ENCODE measurements around the gene BCAS4. TPM values are rescaled to one million over a fixed set of nuclear protein-coding genes. Genes with fewer than 3 reads are reported as not detected.

The BCAS4 gene
- total RNA-seq, 1 donor from 2014 or later: 46.7 TPM

GRCh38 chr20:50903353-50904051 is 108.6 kb downstream of the BCAS4 start:
- Mint-ChIP-seq H3K9me3 (no peaks in the 10 kb centered on the region), H3K4me1 (peaks cover 49% of the 10 kb centered on the region), H3K36me3 (ENCODE audit: low read depth) (peaks cover 62% of the 10 kb centered on the region), H3K4me3 (no peak overlapping the region), H3K27me3 (no peaks in the 10 kb centered on the region), H3K27ac (no peak overlapping the region)
- no peak for TF ChIP-seq CTCF (IDR thresholded peaks at IDR 0.05)
- ATAC-seq (ENCODE audit: low read depth): no peak
- ChIA-PET CTCF (interaction anchor here (0.6 to 2.0 kb wide), 5 partner anchors 26 to 123 kb away, joined by 3 to 8 read pairs (median 5); partner anchors contain the start of gene BCAS4), POLR2A (interaction anchor here (0.6 to 1.6 kb wide), 4 partner anchors 16 to 51 kb away, joined by 3 to 5 read pairs (median 4); no protein-coding TSS in a partner anchor)
- no peak for DNase-seq
- intact Hi-C loops (cut with micrococcal nuclease): loop anchor here (5.0 kb wide), 1 partner anchor 41 kb away; no protein-coding TSS in a partner anchor

GRCh38 chr20:50904067-50904570 is 109.3 kb downstream of the BCAS4 start:
- Mint-ChIP-seq H3K27ac (peak overlapping the region; percentile 30), H3K4me1 (peaks cover 49% of the 10 kb centered on the region), H3K27me3 (no peaks in the 10 kb centered on the region), H3K4me3 (no peak overlapping the region), H3K9me3 (no peaks in the 10 kb centered on the region), H3K36me3 (ENCODE audit: low read depth) (peaks cover 62% of the 10 kb centered on the region)
- DNase-seq (no peak), ATAC-seq (ENCODE audit: low read depth) (no peak)
- intact Hi-C loops (cut with micrococcal nuclease): loop anchor here (5.0 kb wide), 1 partner anchor 42 kb away; no protein-coding TSS in a partner anchor
- TF ChIP-seq CTCF (IDR thresholded peaks at IDR 0.05): no peak
- CTCF ChIA-PET: interaction anchor here (2.0 kb wide), 1 partner anchor 25 kb away, joined by 8 read pairs; no protein-coding TSS in a partner anchor
- POLR2A ChIA-PET: interaction anchor here (1.0 kb wide), 1 partner anchor 22 kb away, joined by 4 read pairs; no protein-coding TSS in a partner anchor

GRCh38 chr20:50909413-50909812 is 114.6 kb downstream of the BCAS4 start:
- Mint-ChIP-seq H3K4me1 (peaks cover 66% of the 10 kb centered on the region), H3K27ac (no peak overlapping the region), H3K4me3 (peak overlapping the region; percentile 9), H3K27me3 (no peaks in the 10 kb centered on the region), H3K9me3 (no peaks in the 10 kb centered on the region), H3K36me3 (ENCODE audit: low read depth) (peaks cover 37% of the 10 kb centered on the region)
- no peak for TF ChIP-seq CTCF (IDR thresholded peaks at IDR 0.05)
- DNase-seq (no peak), ATAC-seq (ENCODE audit: low read depth) (peak; percentile 28)
- POLR2A ChIA-PET: interaction anchor here (0.7 kb wide), 1 partner anchor 72 kb away, joined by 13 read pairs; no protein-coding TSS in a partner anchor
- intact Hi-C loops (cut with micrococcal nuclease): no loop called here
- CTCF ChIA-PET: interaction anchor here (1.8 to 2.0 kb wide), 2 partner anchors 20 to 115 kb away, joined by 9 read pairs; partner anchors contain the start of gene BCAS4

GRCh38 chr20:50911030-50911429 is 116.2 kb downstream of the BCAS4 start:
- H3K9me3 Mint-ChIP-seq: no peaks in the 10 kb centered on the region
- DNase-seq (no peak), ATAC-seq (ENCODE audit: low read depth) (no peak)
- no peak overlapping the region for H3K4me3 Mint-ChIP-seq
- peaks cover 66% of the 10 kb centered on the region for H3K4me1 Mint-ChIP-seq
- peak overlapping the region; percentile 68 for H3K27ac Mint-ChIP-seq
- TF ChIP-seq CTCF (IDR thresholded peaks at IDR 0.05): no peak
- ChIA-PET POLR2A (interaction anchor here (1.6 to 2.6 kb wide), 2 partner anchors 20 to 117 kb away, joined by 5 to 8 read pairs; partner anchors contain the start of genes ADNP and BCAS4), CTCF (interaction anchor here (1.4 kb wide), 1 partner anchor 20 kb away, joined by 3 read pairs; the partner anchor contains the start of gene ADNP)
- intact Hi-C loops (cut with micrococcal nuclease): no loop called here
- peaks cover 40% of the 10 kb centered on the region for H3K36me3 Mint-ChIP-seq (ENCODE audit: low read depth)
- no peaks in the 10 kb centered on the region for H3K27me3 Mint-ChIP-seq

- ChIA-PET POLR2A (interaction anchor here (0.6 to 2.6 kb wide), 8 partner anchors 9 to 120 kb away, joined by 3 to 8 read pairs (median 4); partner anchors contain the start of genes ADNP, BCAS4, DPM1 and MOCS3), CTCF (interaction anchor here (0.7 to 1.4 kb wide), 4 partner anchors 17 to 121 kb away, joined by 3 to 4 read pairs (median 3); partner anchors contain the start of genes ADNP and BCAS4)
- H3K27ac Mint-ChIP-seq: peak overlapping the region; percentile 74
- DNase-seq (no peak), ATAC-seq (ENCODE audit: low read depth) (peak; percentile 37)
- no peaks in the 10 kb centered on the region for H3K27me3 Mint-ChIP-seq
- TF ChIP-seq CTCF (IDR thresholded peaks at IDR 0.05): no peak
- intact Hi-C loops (cut with micrococcal nuclease): no loop called here
- H3K4me1 Mint-ChIP-seq: peaks cover 69% of the 10 kb centered on the region
- H3K36me3 Mint-ChIP-seq (ENCODE audit: low read depth): peaks cover 44% of the 10 kb centered on the region
- H3K9me3 Mint-ChIP-seq: no peaks in the 10 kb centered on the region
- H3K4me3 Mint-ChIP-seq: peak overlapping the region; percentile 9
Measured at GRCh38 chr20:50911716-50912115, 116.9 kb downstream of the BCAS4 start.
